AG09319 (cell line): ENCODE measurements around the gene RGPD5.
"Not testable (repeated sequence)": the region's sequence is repeated elsewhere in the genome, so short reads cannot be mapped to it uniquely, and the experiment has no call there.

ENCODE experiments used
- DNase-seq: peaks from one replicate; pipeline ENCODE4 v3.0.0-alpha.2; 2010; ENCODE audit warnings: low read depth; ENCODE audit errors: extremely low read depth

RGPD5 gene

DNA sequence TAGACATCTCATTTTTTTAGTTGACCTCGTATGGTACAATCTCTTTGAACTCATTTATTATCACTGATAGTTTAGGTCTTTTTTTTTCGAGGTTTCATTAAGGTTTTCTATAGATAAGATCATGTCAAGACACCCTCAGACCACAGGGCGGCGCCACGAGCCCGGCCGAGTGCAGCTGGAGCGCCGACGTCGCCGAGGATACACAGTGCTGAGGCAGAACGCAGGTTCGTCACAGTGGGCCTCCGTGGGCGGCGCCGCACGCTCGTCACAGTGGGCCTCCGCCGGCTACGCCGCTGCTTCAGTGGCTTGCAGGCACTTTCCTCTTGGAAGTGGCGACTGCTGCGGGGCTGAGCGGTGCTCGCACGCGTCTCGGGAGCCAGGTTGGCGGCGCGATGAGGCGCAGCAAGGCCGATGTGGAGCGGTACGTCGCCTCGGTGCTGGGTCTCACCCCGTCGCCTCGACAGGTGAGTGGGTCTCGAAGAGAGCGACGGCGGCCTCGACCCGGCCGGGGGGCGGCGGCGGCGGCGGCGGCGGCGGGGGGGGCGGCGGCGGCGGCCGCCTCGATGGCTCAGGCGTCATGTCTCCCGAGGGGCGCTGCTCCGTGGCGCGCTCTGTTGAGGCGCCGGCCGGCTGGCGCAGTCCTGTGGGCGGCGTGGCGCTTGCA is at the start of gene RGPD5:
TSS of gene RGPD5 (plus strand) at position 232 of the 664 bp plus-strand sequence. CDS start at position 393, 161 bp downstream.
- not testable (repeated sequence) for DNase-seq

DNA sequence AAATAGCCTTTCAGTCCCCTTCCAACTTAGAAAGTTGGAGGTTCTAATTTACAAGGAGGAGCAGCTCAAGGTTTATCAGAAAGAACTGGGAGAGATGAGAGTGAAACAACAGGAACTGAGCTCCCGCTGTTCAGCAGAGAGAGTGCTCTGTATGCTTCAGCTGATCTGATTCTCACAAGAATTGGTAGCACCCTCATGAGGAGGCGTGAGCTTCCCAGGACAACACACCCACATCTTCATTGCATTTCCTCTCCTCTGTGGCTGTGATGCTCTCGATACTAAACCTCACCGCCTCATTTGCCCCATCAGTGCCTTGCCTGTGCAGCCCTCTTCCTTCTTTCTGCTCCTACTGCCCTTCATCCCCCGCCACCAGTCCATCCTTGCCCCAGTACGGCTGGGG is 42.5 kb upstream of the RGPD5 start:
- DNase-seq, result not testable (repeated sequence)

DNA sequence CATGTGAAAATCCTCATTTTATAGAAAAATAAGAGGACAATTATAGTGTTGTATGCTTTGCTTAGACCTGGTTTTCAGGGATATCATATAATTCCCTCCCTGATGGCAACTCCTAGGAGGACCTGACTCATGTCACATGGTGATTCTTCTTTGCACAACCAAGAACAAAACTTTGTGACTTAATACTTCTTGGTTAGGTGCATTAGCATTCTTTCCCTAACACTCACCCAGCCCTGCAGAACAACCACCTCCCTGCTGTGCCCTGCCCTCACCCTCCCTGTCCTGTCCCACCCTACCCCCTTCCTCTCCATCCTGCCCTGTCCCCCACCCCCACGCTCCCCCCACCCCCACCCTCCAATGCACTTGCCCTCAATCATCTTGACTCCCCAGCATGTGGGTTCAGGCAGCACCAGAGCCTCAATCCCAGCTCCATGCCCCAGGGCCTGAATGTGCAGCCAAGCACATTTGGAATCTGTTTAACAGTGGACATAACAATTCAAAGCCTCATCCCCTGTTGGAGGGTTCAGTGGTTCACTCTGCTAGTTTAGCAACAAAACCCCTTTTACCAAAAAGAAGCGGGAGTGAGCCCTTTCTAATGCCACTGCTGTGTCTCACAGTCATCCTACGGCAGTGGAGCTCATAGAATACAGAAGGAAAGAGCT is 36.8 kb upstream of the RGPD5 start:
- not testable (repeated sequence) for DNase-seq

DNA sequence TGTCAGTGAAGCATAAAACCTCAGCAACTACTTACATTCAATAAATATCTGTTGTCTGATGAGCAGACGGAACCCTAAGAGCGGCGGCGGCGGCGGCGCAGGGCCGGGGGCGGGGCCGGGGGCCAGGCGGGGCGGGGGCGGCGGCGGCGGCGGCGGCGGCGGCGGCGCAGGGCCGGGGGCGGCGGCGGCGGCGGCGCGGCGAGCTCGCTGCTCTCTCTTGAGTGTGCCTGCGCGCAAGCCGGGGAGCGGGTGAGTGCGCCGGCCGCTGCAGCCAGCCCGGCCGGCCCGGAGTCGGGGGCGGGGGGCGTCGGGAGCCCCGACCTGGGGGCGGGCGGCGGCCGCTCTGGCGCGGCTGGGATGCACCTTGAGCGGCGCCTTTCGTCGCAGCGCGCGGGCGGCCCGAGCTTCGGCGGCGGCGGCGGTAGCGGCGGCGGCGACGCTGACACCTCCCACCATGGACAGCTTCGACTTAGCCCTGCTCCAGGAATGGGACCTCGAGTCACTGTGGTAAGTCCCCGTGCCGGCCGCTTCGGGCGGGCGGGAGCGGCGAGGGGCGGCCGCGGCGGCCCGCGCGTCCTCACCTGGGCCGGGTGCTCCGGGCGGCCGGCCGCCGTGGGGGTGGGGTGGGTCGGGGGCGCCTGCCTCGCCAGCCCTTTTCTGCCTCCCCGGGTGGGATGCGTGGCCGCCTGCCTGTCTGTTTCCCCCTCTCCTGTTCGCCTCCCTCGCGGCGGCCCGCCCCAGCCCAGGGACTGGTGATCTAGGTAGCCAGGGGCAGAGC is 33.7 kb upstream of the RGPD5 start:
- not testable (repeated sequence) for DNase-seq

DNA sequence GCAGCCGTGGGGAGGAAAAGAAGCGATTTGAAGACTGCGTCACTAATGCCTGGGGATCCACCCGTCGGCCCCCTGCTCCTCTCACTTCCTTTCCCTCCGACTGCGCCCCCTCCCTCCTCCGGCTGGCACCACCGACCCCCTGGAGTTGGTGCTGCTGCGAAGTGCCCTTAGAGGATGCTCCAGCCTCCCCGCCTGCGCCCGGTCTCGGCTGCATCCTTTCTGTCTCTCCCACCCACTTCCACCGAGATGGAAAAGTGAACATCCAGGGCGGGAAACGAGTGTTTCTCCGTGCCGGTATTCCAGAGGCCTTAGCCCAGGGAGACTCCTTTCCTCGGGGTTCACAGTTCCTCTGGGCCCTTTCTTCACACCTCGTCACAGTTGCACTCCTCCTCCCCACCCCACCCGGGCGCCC is 33.1 kb upstream of the RGPD5 start:
- not testable (repeated sequence) for DNase-seq

DNA sequence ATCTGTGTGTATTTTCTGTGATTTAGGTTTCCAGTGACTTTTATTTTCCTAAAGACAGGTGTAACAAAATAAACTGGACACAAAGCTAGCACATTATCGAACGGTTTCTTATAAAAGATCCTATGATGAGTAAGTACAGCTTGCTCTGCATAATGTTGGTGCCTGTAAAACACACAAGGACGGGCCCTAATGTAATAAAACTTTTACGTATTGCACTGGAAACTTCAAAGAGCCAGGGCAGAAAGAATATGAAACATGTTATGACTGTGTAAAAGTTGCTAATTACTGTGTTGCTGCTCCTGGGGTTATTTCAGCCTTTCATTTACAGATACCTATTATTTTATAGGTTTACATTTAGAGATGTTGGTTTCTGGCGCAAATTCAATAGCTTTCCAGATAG is 32.1 kb upstream of the RGPD5 start:
- DNase-seq, result not testable (repeated sequence)

DNA sequence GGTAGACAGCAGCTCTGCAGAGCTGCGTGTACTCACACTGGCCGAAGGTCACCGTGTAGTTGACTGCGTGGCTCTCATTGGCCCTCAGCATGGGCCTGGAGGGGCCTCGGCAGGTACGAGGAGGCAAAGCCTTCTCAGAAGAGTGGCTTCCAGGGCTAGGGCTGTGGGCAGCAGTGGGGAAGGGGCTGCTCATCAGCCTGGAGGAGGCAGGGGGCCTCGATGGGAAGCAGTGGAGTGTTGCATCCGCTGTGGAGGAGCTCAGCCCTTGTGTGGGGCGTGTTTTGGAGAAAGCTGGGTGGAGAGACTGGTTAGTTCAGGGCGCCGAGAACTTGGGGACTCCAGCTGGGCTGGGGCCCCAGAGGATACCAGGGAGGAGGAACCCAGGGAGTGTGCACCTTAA is 28.0 kb upstream of the RGPD5 start:
- DNase-seq, result not testable (repeated sequence)

DNA sequence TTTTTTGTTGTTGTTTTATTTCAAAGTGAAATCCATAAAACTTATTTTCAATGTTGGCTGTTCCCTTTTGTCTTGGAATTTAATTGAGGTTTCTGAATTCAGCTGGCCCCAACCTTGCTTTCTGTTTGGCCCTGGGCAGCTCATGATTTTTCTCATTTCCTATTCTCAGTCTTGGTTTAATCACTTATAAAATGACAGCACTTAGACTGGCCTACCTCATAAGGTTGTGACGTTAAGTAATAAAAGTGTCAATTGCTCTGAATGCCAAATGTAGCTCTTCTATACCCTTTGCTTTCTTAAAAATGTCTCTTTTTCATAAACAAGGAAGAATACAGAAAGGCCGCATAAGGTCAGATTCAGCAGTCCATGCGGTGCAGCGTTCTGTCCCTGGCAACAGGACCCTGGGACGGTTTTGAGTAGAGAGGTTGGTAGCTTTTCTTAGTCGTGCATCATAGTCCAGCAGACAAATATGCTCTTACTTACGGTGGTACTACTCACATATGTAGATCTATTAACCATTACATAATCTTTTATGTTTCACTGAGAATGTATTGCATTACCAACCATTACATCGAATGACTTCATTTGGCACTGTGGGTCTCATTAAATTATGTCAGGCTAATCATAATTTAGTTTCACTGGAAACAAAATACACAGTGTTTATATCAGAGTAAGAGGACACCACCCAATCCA is 27.1 kb upstream of the RGPD5 start:
- DNase-seq, result not testable (repeated sequence)

DNA sequence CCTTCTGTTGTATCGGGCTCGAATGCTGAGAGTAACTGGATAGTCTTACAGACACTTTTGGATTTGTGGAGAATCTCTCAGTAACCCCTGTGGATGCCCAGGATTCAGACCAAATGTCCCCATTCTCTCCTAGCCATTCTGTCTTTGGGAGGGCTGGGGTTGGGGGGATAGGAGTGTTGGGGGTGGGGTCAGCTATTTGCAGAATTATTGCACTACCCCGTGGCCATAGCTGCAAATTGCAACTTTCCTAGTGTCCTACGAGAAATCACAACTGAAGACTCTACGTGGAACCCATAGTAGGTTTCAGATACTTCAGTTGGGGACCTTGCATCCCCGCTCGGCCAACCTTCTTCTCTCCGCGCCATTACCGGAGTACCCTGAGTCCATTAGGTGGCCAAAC is 25.2 kb upstream of the RGPD5 start:
- not testable (repeated sequence) for DNase-seq

DNA sequence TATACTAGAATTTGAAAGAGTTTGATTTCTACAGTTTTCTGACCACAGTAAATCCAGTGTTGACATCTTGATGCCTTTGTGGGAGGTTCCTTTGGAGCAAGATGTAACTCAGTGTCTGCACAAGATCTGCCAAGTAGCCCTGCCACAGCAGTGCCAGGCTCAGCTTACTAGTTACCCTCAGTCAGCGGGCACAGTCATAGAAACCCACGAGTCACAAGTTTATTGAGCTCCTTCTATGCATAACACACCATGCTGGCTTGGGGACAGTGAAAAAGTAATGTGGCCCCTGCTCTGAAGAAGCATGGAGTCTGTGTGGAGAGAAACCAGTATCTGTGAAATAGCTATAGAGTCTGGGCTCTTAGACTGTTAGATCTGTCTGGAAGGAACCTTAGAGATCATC is 15.0 kb upstream of the RGPD5 start:
- not testable (repeated sequence) for DNase-seq

DNA sequence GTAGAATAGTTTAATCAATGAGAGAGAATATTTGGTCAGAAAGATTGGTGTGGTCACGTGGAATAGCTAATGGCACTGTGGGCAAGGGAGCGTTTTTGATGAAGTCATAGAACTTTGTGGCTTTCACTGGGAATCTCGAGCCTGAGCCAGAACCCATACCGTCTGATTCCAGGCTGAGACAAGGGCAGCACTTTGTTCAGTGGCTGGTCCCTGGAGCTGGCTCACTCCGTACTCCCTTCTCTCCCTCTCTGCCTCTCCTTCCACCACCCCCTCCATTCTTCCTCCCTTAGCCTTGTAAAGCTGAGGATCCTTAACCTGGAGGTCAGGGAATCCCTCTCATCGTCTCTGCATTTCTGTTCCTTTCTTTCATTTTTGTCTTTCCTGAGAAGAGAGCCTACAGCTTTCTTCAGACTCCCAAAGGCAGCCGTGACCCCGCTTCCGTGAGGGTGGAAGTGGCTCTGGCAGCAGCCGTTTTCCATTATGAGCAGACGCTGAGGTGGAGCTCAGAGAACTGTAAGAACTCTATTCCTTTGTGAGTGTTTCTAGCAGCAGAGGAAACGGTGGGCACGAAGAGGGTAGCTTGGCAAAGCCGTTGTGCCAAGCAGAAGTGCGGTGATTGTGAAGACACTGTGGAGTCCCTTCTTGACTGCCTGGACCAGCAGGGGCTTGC is 12.8 kb upstream of the RGPD5 start:
- DNase-seq, result not testable (repeated sequence)

DNA sequence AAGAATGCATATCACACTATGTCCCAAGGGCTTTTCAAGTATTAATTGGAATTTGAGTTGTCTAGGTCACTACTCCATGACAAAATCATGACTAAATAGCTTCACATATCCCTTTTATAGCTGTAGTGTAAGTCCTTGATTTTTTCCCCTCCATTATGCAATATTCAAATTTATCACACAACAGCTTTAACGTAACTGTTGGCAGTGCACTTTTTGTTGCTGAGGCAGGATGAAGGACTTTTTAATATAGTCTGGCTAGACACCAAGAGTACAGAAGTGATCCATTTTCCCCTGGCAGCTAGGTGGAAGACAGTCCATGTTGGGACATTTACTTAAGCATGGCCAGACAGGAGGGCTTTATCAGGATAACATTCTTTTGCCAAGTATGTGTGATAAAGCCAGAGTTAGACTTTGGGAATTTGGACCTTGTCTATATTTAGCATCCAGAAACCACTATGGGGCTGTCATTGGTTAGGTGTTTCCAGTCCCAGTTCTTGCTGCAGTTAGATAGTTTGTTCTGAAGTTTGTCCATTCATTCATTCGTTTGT is 11.6 kb upstream of the RGPD5 start:
- DNase-seq, result not testable (repeated sequence)

DNA sequence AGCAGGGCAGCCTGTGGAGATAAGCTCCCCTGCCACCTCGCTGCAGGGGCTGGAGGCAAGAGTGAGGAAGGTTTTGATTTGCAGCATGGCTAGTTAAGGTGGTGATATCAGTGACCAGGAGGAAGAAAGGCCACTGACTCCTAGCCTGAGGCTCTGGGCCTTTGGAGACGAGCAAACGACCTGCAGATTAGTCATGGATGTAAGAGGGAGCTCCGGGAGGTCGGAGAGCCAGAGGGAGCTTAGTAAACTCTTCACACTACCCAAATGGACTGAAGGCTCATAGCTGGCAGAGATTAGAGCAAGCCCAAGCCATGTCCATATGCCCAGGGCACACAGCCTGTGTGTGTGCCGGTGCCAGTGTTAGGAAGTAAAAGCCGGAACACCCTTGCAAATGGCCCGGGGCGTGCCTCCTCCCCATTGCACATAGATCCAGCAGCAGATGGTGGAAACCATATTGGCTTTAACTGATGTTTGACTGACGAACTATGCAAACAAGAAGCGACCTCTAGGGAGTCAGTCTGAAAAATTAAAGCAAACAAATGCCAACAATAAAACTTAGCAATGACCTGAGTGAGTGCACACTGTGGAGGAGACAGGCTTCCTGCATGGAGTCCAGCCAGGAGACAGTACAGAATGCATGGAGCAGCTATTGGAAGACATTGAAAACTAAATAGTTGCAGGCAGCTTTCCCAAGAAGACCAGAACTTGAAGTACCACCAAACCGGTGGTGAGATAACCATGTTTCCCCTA is 2.4 kb upstream of the RGPD5 start:
- not testable (repeated sequence) for DNase-seq

DNA sequence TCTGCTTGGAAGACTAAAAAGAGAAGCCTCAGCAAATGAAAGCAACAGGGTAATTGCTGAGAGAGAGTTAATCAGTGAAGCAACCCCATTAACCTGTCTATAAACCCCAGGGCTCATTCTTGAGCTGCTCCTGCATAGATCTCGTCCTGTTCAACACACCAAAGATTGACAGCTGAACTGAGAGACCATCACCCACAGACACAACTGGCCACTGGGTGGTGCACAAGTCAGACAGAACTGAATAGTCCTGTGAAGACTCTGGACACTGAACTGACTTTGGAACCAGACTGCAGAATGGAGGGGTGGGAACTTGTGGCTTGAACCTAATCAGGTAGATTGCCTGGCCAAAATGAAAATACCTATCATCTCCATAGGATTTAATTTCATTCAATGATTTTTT is 1.4 kb upstream of the RGPD5 start:
- not testable (repeated sequence) for DNase-seq

DNA sequence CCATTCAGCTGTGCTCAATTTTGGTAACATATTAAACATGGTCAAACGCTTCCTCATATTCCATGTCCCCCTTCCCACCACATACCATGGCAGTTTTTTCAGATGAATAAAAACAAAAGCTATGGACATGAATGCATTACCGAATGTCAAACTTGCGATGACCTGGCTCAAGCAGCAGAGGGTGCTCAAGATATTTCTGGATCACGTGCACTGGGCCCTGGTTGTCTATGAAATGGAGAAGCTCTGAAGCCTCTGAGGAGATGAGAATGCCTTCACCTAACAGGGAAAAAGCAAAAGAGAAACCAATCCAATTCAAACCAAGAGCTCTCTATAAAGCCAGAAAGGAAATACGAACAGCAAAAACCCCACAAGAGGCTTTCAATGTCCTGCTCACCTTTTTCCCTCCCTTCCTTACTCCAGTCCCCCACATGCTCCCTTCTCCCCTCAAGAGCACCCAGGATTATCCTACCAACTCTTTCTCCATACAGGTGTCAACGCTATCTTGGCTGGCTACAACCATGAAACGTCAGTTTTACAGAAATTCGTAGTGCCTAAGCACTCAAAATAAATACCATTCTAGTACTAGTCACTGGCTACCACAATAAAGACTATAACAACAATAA is 77.1 kb downstream of the RGPD5 start:
- not testable (repeated sequence) for DNase-seq

DNA sequence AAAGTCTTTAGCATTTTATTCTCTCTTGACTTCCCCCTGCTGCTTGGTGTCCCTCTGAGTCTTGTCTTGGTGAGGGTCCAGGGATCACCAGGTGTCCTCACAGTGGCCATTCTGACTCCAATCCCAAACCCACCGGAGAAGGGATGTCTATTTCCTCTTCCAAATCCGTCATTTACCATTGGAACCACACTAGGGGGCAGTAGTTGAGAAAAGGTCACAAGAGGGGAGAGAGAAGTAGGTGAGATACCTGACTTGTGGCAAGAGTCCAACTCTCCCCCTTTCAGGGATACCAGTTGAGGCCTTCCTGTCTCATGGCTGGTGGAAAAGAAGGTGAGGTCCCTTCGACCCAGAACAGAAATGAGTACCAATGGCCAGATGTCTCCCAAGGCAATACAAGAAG is 82.5 kb downstream of the RGPD5 start:
- not testable (repeated sequence) for DNase-seq

DNA sequence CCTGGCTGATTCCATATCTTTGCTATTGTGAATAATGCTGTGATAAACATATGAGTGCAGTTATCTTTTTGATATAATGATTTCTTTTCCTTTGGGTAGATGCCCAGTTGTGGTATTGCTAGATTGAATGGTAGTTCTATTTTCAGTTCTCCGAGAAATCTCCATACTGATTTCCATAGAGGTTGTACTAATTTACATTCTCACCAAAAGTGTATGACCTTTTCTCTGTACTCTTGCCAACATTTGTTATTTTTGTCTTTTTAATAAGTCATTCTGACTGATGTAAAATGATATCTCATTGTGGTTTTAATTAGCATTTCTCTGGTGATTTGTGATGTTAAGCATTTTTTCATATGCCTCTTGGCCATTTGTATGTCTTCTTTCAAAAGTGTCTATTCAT is 88.0 kb downstream of the RGPD5 start:
- DNase-seq, result not testable (repeated sequence)

DNA sequence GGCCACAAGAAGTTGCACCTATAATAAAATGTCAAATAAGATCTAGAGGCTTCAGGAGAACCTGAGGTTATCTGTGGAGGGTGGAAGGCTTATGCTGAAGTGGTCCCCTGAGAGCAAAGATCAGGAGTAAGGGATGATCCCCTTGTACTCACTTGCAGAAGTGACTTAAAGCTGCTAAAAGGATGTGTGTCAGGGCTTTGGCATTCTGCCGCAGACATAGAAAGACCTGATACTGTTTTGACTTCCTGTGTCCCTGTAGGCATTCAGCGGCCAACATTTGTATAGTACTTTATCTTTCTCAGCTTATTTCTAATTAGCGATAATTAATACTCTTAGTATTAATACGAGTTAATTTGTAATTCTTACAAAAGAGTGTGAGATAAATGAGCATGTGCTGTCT is 94.3 kb downstream of the RGPD5 start:
- not testable (repeated sequence) for DNase-seq

DNA sequence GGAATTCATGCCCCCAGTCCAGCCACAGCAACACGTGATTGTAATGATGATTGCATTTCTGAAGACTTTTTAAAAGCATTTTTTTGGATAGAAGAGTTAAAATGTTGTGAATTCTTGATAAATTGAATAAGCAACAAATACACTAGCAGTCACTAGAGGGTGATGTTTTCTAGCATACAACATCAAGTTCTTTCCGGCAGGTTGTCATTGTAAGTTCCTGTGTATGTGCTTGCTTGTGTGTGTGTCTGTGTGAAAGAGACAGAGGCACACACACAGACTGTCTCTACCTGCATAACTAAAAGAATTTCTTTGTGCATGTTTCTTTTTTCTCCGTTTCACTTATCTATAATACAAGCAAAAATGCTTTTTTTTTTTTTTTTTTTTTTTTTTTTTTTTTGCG is 95.8 kb downstream of the RGPD5 start:
- not testable (repeated sequence) for DNase-seq
